CD14-positive monocyte (primary cell): ENCODE measurements around the gene SNX5. TPM values are rescaled to one million over a fixed set of nuclear protein-coding genes. Genes with fewer than 3 reads are reported as not detected.
A peak's percentile ranks its signal among the peaks of the same experiment; 100 is the strongest.

ENCODE experiments used
- DNase-seq, 3 donors: peaks; one replicate each; pipeline ENCODE4 v3.0.0-alpha.2; 2011 to 2022
- H2AFZ ChIP-seq: 2 replicates; pipeline ENCODE4 v1.6.0; 2012; ENCODE audit warnings: mild to moderate bottlenecking, low read depth, low read length, inconsistent platforms; ENCODE audit not compliant: insufficient read depth, poor library complexity, severe bottlenecking
- H3K27ac ChIP-seq, 2 donors: 1 replicate in 1 of 2; 2 replicates in 1 of 2; pipeline ENCODE4 v1.5.1; 2012 to 2013; ENCODE audit warnings: low read length in 2 of 2, control low read depth in 1 of 2, inconsistent platforms in 1 of 2, low read depth in 1 of 2, mild to moderate bottlenecking in 1 of 2
- H3K27me3 ChIP-seq, 2 donors: one replicate each; pipeline versions ENCODE4 v1.6.0 to v1.6.1; 2011 to 2013; ENCODE audit warnings: low read length in 2 of 2; ENCODE audit not compliant: control insufficient read depth in 2 of 2, insufficient read depth in 2 of 2
- H3K36me3 ChIP-seq, 2 donors: replicated peaks in 1 of 2; 1 replicate in 1 of 2; 2 replicates in 1 of 2; pipeline versions ENCODE4 v1.5.1 to v1.6.1; 2012 to 2013; ENCODE audit warnings: low read length in 2 of 2, control low read depth in 1 of 2, inconsistent platforms in 1 of 2, mild to moderate bottlenecking in 1 of 2; ENCODE audit not compliant: insufficient read depth in 2 of 2, control insufficient read depth in 1 of 2
- H3K4me1 ChIP-seq, 2 donors: 1 replicate in 1 of 2; 2 replicates in 1 of 2; pipeline versions ENCODE4 v1.5.1 to v1.6.1; 2012 to 2013; ENCODE audit warnings: low read length in 2 of 2, control low read depth in 1 of 2, inconsistent platforms in 1 of 2, mild to moderate bottlenecking in 1 of 2, moderate library complexity in 1 of 2; ENCODE audit not compliant: insufficient read depth in 2 of 2, control insufficient read depth in 1 of 2
- H3K4me2 ChIP-seq: replicated peaks from 2 replicates; pipeline ENCODE3; 2012; ENCODE audit warnings: low read length, moderate library complexity, mild to moderate bottlenecking; ENCODE audit not compliant: poor library complexity, severe bottlenecking; ENCODE audit errors: extremely low read depth
- H3K4me3 ChIP-seq, 3 experiments: fragments of 200-600 bp in 1 of 3; sonication (generic) in 1 of 3; replicated peaks in 1 of 3; 1 replicate in 2 of 3; 2 replicates in 1 of 3; pipeline ENCODE4 v1.5.1; 2011 to 2013; ENCODE audit warnings: low read length in 3 of 3, mild to moderate bottlenecking in 3 of 3, control low read depth in 2 of 3, low read depth in 2 of 3, inconsistent platforms in 1 of 3, moderate library complexity in 1 of 3
- H3K79me2 ChIP-seq: 2 replicates; pipeline ENCODE4 v1.6.0; 2012; ENCODE audit warnings: mild to moderate bottlenecking, control low read depth, inconsistent platforms, low read length, moderate library complexity; ENCODE audit not compliant: insufficient read depth
- H3K9ac ChIP-seq: 2 replicates; pipeline ENCODE4 v1.6.0; 2017; ENCODE audit warnings: low read length, mild to moderate bottlenecking; ENCODE audit not compliant: insufficient read depth, poor library complexity, severe bottlenecking
- H3K9me3 ChIP-seq, 2 donors: replicated peaks in 1 of 2; 1 replicate in 1 of 2; 2 replicates in 1 of 2; pipeline versions ENCODE4 v1.5.1 to v1.6.1; 2012 to 2013; ENCODE audit warnings: low read length in 2 of 2, control low read depth in 1 of 2; ENCODE audit not compliant: control insufficient read depth in 1 of 2, insufficient read depth in 1 of 2
- H4K20me1 ChIP-seq: 2 replicates; pipeline ENCODE4 v1.6.0; 2012; ENCODE audit warnings: mild to moderate bottlenecking, low read length, control low read depth, moderate library complexity; ENCODE audit not compliant: insufficient read depth
- H3K27ac Mint-ChIP-seq, 7 donors: one replicate each; pipeline ENCODE4 v1.8.0; 2020; ENCODE audit warnings: mild to moderate bottlenecking in 7 of 7, mixed read lengths in 7 of 7, moderate library complexity in 6 of 7, inconsistent platforms in 2 of 7
- H3K27me3 Mint-ChIP-seq, 3 donors: one replicate each; pipeline ENCODE4 v1.8.0; 2021 to 2022; ENCODE audit warnings: low read depth in 3 of 3, mild to moderate bottlenecking in 3 of 3, mixed read lengths in 3 of 3, moderate library complexity in 3 of 3, inconsistent platforms in 1 of 3
- H3K36me3 Mint-ChIP-seq, 2 donors: one replicate each; pipeline ENCODE4 v1.8.0; 2020; ENCODE audit warnings: mixed read lengths in 2 of 2, inconsistent platforms in 1 of 2, mild to moderate bottlenecking in 1 of 2
- H3K4me1 Mint-ChIP-seq: one replicate; pipeline ENCODE4 v1.8.0; 2020; ENCODE audit warnings: mild to moderate bottlenecking, mixed read lengths
- H3K4me3 Mint-ChIP-seq, 2 donors: one replicate each; pipeline ENCODE4 v1.8.0; 2020; ENCODE audit warnings: mild to moderate bottlenecking in 2 of 2, mixed read lengths in 2 of 2, moderate library complexity in 1 of 2
- H3K9me3 Mint-ChIP-seq, 7 donors: one replicate each; pipeline ENCODE4 v1.8.0; 2020 to 2022; ENCODE audit warnings: mixed read lengths in 7 of 7, mild to moderate bottlenecking in 6 of 7, moderate library complexity in 6 of 7, inconsistent platforms in 2 of 7
- CTCF ChIP-seq: fragments of 200-600 bp; IDR thresholded peaks from one replicate; pipeline ENCODE4 v1.8.0; 2022; ENCODE audit warnings: antibody characterized with exemption, mild to moderate bottlenecking
- WGBS: methylation state at CpG from one replicate; pipeline ENCODE4 v1.1.5; 2013; ENCODE audit warnings: missing lambda C conversion rate; ENCODE audit not compliant: insufficient coverage; 5-methylcytosine and 5-hydroxymethylcytosine counted together
- intact Hi-C, 2 donors: fragments of 100-400 bp; cut with micrococcal nuclease; formaldehyde crosslinking; loops; one replicate each; pipeline versions ENCODE4 v1.15.0 to v1.15.1; 2023
- polyA plus RNA-seq, 3 donors: library from polyadenylated mRNA; depleted of rRNA in 1 of 3; unstranded in 2 of 3; stranded (reverse) in 1 of 3; fragments of 300-500 nt in 2 of 3; fragments of >200 nt in 1 of 3; fragmentation: Illumina TruSeq in 2 of 3; gene quantifications; 1 replicate in 2 of 3; 2 replicates in 1 of 3; pipeline ENCODE4 v1.2.3, GENCODE V29; 2012 to 2021

SNX5 gene
- polyA plus RNA-seq, 3 donors = 55.6 to 83.8 (median 66.1) TPM

- peaks cover 56 to 69% of the 10 kb centered on the region in 2 donors for H3K36me3 ChIP-seq
- H3K27me3 Mint-ChIP-seq = peaks cover 0 to 2% (median 0%) of the 10 kb centered on the region in 3 donors
- peaks cover 31% of the 10 kb centered on the region for H4K20me1 ChIP-seq
- H3K9me3 Mint-ChIP-seq = peaks cover 0 to 3% (median 0%) of the 10 kb centered on the region in 7 donors
- no peak for DNase-seq
- no CpG with 5 or more reads among the region's 3 CpGs for WGBS
- H3K9me3 ChIP-seq = no peaks in the 10 kb centered on the region
- no peak overlapping the region for H3K4me2 ChIP-seq
- TF ChIP-seq CTCF = no peak
- H3K27ac Mint-ChIP-seq = no peak overlapping the region
- H3K4me3 ChIP-seq = no peak overlapping the region
- peaks cover 6 to 7% of the 10 kb centered on the region in 2 donors for H3K4me1 ChIP-seq
- no peaks in the 10 kb centered on the region for H3K27me3 ChIP-seq
- H3K4me3 Mint-ChIP-seq = no peak overlapping the region
- peaks cover 60 to 64% of the 10 kb centered on the region in 2 donors for H3K36me3 Mint-ChIP-seq
- no peak overlapping the region for H3K27ac ChIP-seq
- peaks cover 6% of the 10 kb centered on the region for H3K79me2 ChIP-seq
- H3K9ac ChIP-seq = no peak overlapping the region
- H2AFZ ChIP-seq = no peak overlapping the region
- H3K4me1 Mint-ChIP-seq = peaks cover 13% of the 10 kb centered on the region
- intact Hi-C loops = no loop called here
These were observed 26.8 kb downstream of the SNX5 start for GRCh38 chr20:17941826-17942196.

- Histone ChIP-seq H3K79me2 (peaks cover 4% of the 10 kb centered on the region), H3K4me1 (peaks cover 6 to 7% of the 10 kb centered on the region in 2 donors), H4K20me1 (peaks cover 27% of the 10 kb centered on the region), H3K4me2 (no peak overlapping the region), H3K36me3 (peaks cover 50 to 64% of the 10 kb centered on the region in 2 donors), H3K27me3 (no peaks in the 10 kb centered on the region), H3K4me3 (no peak overlapping the region), H3K9ac (no peak overlapping the region), H3K27ac (no peak overlapping the region), H2AFZ (no peak overlapping the region), H3K9me3 (no peaks in the 10 kb centered on the region)
- TF ChIP-seq CTCF = no peak
- Mint-ChIP-seq H3K4me1 (peaks cover 13% of the 10 kb centered on the region), H3K27ac (peak overlapping the region in 2 of 7 donors; percentile 48 to 68), H3K36me3 (peaks cover 54 to 58% of the 10 kb centered on the region in 2 donors), H3K27me3 (peaks cover 0 to 2% (median 0%) of the 10 kb centered on the region in 3 donors), H3K4me3 (no peak overlapping the region), H3K9me3 (peaks cover 0 to 3% (median 0%) of the 10 kb centered on the region in 7 donors)
- DNase-seq = no peak
- WGBS = 91% methylated on average over 3 of the region's 10 CpGs
- intact Hi-C loops = no loop called here
These were observed 27.3 kb downstream of the SNX5 start for GRCh38 chr20:17941087-17941825.
